Neutrophil (primary cell): Measurements from ENCODE around the gene FFAR3.
"Not testable (repeated sequence)": the region's sequence is repeated elsewhere in the genome, so short reads cannot be mapped to it uniquely, and the experiment has no call there.

Source experiments
- H3K27ac ChIP-seq: fragments of 200-600 bp; sonication (generic); 2 replicates; pipeline ENCODE4 v1.5.1; 2016; ENCODE audit warnings: mild to moderate bottlenecking, moderate library complexity
- H3K27me3 ChIP-seq: fragments of 200-600 bp; sonication (generic); 2 replicates; pipeline ENCODE4 v1.6.0; 2016; ENCODE audit warnings: mild to moderate bottlenecking
- H3K36me3 ChIP-seq: fragments of 200-600 bp; sonication (generic); 2 replicates; pipeline ENCODE4 v1.5.1; 2017
- H3K4me1 ChIP-seq, 2 experiments: fragments of 200-600 bp in 1 of 2; sonication (generic) in 1 of 2; 1 replicate in 1 of 2; 2 replicates in 1 of 2; pipeline versions ENCODE4 v1.5.1 to v1.6.1; 2013 to 2016; ENCODE audit warnings: low read depth in 1 of 2, low read length in 1 of 2, mild to moderate bottlenecking in 1 of 2, moderate library complexity in 1 of 2; ENCODE audit not compliant: control insufficient read depth in 1 of 2, insufficient read depth in 1 of 2
- H3K4me3 ChIP-seq, 2 experiments: fragments of 200-600 bp in 1 of 2; sonication (generic) in 1 of 2; 1 replicate in 1 of 2; 2 replicates in 1 of 2; pipeline ENCODE4 v1.5.1; 2013 to 2016; ENCODE audit warnings: low read depth in 1 of 2, low read length in 1 of 2, mild to moderate bottlenecking in 1 of 2, moderate library complexity in 1 of 2
- H3K9me3 ChIP-seq: fragments of 200-600 bp; sonication (generic); 2 replicates; pipeline ENCODE4 v1.5.1; 2016
- TF ChIP-seq, protein P1 (sequence below): fragments of 200-600 bp; sonication (generic); IDR thresholded peaks from 2 replicates; pipeline ENCODE4 v1.5.1; 2016; ENCODE audit warnings: antibody characterized with exemption

FFAR3 gene

DNA sequence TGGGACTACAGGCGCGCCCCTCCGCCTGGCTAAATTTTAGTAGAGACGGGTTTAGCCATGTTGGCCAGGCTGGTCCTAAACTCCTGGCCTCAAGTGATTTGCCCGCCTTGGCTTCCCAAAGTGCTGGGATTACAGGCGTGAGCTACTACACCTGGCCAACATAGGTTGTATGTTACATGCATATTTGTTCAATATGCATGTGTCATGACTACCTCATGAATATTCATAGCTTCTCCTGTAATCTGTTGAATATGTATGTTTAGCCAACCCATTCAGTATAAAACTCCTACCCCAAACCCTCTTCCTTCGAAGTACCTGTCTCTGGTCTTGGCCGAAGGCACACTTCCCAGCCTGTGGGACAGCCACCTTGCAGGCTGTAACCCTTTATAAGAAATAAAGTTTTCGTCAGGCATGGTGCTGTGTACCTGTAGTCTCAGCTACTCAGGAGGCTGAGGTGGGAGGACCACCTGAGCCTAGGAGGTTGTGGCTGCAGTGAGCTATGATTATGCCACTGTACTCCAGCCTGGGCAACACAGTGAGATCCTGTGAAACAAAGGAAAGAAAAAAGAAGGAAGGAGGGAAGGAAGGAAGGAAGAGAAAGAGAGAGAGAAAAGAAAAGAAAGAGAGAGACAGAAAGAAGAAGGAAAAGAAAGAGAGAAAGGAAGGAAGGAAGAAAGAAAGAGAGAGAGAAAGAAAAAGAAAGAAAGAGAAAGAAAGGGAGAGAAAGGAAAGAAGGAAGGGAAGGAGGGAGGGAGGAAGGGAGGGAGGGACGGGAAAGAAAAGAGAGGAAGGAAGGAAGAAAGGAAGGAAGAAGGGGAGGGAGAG, 41.9 kb downstream of the FFAR3 start:
- Histone ChIP-seq H3K4me3 (no peak overlapping the region), H3K36me3 (no peaks in the 10 kb centered on the region)
- TF ChIP-seq, protein P1, sequence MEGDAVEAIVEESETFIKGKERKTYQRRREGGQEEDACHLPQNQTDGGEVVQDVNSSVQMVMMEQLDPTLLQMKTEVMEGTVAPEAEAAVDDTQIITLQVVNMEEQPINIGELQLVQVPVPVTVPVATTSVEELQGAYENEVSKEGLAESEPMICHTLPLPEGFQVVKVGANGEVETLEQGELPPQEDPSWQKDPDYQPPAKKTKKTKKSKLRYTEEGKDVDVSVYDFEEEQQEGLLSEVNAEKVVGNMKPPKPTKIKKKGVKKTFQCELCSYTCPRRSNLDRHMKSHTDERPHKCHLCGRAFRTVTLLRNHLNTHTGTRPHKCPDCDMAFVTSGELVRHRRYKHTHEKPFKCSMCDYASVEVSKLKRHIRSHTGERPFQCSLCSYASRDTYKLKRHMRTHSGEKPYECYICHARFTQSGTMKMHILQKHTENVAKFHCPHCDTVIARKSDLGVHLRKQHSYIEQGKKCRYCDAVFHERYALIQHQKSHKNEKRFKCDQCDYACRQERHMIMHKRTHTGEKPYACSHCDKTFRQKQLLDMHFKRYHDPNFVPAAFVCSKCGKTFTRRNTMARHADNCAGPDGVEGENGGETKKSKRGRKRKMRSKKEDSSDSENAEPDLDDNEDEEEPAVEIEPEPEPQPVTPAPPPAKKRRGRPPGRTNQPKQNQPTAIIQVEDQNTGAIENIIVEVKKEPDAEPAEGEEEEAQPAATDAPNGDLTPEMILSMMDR: no peak

DNA sequence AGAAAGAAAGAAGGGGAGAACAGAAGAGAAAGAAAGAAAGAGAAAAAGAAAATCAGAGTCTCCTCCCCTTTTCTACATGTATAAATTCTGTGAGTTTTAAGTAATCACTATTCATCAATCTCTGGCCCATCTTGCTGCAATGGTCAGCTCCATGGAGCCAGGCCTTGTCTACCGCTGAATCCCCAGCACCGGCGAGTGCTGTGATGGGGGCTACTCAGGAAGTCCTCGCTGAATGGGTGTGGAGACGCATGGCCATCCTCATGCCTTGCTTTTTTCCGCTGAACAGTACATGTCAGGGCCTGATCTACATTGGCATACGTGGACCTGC, 42.5 kb downstream of the FFAR3 start:
- TF ChIP-seq, protein P1: no peak
- H3K27me3 ChIP-seq: no peaks in the 10 kb centered on the region
- H3K4me3 ChIP-seq: no peak overlapping the region
- H3K9me3 ChIP-seq: no peaks in the 10 kb centered on the region
- H3K4me1 ChIP-seq: no peaks in the 10 kb centered on the region
- no peaks in the 10 kb centered on the region for H3K36me3 ChIP-seq
- H3K27ac ChIP-seq: no peak overlapping the region

More for the DNA sequence above, 41.9 kb downstream of the FFAR3 start:
- Histone ChIP-seq H3K27ac (no peak overlapping the region), H3K9me3 (no peaks in the 10 kb centered on the region), H3K27me3 (no peaks in the 10 kb centered on the region), H3K4me1 (no peaks in the 10 kb centered on the region)

DNA sequence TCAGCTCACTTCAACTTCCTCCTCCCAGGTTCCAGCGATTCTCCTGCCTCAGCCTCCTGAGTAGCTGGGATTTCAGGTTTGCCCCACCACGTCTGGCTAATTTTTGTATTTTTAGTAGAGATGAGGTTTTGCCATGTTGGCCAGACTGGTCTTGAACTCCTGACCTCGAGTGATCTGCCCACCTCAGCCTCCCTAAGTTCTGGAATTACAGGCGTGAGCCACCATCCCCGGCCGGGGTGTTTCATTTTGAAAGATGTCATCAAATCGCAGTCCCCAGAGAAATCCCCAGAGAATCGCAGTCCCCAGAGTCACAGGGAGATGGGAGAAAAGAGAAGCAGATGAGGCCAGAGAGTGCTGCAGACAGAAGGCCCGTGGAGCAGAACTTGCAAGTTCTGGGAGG, 43.2 kb downstream of the FFAR3 start:
- H3K4me3 ChIP-seq, H3K9me3 ChIP-seq, H3K4me1 ChIP-seq, H3K27ac ChIP-seq, H3K27me3 ChIP-seq, H3K36me3 ChIP-seq: not testable (repeated sequence)

DNA sequence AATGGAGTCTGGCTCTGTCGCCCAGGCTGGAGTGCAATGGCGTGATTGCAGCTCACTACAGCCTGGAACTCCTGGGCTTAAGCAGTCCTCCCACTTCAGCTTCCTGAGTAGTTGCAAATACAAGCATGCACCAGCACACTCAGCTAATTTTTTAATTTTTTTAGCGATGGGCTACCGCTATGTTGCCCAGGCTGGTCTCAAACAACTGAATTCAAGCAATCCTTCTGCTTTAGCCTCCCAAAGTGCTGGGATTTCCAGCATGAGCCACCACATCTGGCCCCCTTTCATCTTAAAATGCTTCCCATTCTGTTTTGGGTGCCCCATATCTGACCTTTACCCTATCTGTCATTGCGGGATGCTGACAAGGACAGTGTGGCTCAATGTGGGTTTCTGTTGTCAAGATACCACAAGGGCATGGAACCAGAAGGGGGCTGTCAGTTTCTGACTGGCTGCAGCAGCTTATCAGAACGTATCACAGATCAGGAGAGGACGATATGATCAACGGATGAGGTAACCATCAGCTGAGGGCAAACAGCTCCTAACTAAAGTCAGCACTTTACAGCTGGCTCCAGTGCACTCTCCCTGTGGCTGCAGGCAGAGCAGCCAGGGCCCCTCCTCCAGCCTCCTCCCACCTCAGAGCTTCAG, 45.0 kb downstream of the FFAR3 start:
- peaks cover 2% of the 10 kb centered on the region in 2 experiments for H3K4me1 ChIP-seq
- no peaks in the 10 kb centered on the region for H3K27me3 ChIP-seq
- TF ChIP-seq, protein P1: no peak
- no peaks in the 10 kb centered on the region for H3K36me3 ChIP-seq
- no peaks in the 10 kb centered on the region for H3K9me3 ChIP-seq
- no peak overlapping the region for H3K27ac ChIP-seq
- H3K4me3 ChIP-seq: no peak overlapping the region

DNA sequence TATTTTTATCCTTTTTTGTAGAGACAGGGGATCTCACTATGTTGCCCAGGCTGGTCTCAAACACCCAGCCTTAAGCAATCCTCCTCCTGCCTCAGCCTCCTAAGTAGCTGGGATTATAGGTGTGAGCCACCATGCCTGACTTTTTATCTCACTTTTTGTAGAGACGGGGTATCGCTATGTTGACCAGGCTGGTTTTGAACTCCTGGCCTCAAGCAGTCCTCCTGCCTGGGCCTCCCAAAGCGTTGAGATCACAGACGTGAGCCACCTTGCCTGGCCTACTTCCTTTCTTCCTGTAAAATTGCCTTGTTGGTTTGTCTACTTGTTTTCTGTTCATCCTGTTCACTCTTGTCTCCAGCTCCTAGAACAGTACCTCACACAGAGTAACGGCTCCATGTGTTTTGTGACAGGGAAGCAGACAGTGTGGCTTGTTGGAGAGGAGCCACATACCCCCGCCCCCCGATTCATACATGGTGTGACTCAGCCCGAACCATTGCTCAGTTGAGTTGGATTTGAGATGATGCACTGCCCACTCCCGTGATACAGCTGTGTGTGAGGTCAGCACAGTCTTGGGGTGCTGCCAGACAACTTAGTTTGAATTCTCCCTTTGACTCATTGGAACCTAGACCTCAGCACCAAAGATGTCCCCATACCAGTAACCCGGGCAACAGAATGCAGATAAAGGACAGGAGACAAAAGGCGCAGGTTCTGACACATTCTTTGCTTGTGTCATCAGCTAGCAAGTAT, 46.8 kb downstream of the FFAR3 start:
- peaks cover 12% of the 10 kb centered on the region for H3K27me3 ChIP-seq
- no peak overlapping the region for H3K27ac ChIP-seq
- H3K9me3 ChIP-seq: no peaks in the 10 kb centered on the region
- no peaks in the 10 kb centered on the region for H3K36me3 ChIP-seq
- H3K4me1 ChIP-seq: peaks cover 9 to 10% of the 10 kb centered on the region in 2 experiments
- TF ChIP-seq, protein P1: no peak
- H3K4me3 ChIP-seq: no peak overlapping the region

DNA sequence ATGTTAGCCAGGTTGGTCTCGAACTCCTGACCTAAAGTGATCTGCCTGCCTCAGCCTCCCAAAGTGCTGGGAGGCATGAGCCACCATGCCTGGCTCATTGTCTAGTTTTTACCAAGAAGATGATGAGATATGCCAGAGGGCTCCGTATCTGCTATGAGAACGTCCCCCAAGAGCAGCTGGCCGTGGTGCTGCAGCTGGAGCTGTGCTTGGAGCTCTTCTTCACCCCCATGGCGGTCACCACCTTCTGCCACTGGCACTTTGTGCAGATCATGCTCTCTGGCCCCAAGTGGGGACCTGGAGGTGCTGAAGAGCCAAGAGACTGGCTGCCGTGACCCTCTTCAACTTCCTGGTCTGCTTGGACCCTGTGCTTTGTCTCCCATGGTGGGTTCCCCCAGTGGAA, 49.4 kb downstream of the FFAR3 start:
- H3K27ac ChIP-seq: no peak overlapping the region
- H3K36me3 ChIP-seq: no peaks in the 10 kb centered on the region
- H3K27me3 ChIP-seq: peaks cover 26% of the 10 kb centered on the region
- TF ChIP-seq, protein P1: no peak
- H3K4me3 ChIP-seq: no peak overlapping the region
- peaks cover 9 to 10% of the 10 kb centered on the region in 2 experiments for H3K4me1 ChIP-seq
- H3K9me3 ChIP-seq: no peaks in the 10 kb centered on the region
